Measurements from ENCODE around the gene PAPSS2.
A peak's percentile ranks its signal among the peaks of the same experiment; 100 is the strongest.

PAPSS2 gene

GRCh38 chr10:87661861-87662785 lies 2.4 kb downstream of the PAPSS2 start:
- H3K4me3 ChIP-seq (ENCODE audit: low read depth, low read length), result peak overlapping the region; percentile 96
- no peak for TF ChIP-seq CTCF (IDR thresholded peaks at IDR 0.05; ENCODE audit: low read depth, low read length)

DNA sequence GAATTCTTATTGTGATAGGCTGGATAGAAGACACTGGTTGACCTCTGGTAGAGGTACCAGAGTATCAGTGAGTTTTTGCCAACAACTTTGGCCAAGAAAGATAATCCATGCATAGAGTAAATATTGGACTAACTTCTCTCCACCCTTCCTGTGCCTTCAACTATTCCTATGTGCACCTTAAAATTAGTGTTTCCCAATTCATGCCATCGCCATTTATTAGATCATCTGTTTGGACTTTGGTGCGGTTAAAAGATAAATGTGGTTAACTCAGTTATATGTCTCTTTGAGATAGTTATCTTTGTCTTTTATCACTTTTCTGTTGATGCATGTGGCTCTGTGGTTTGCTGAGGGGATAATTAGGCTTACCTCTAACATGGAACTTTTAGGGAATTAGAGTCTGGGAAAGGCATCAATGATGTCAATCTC lies 4.6 kb downstream of the PAPSS2 start:
- TF ChIP-seq CTCF (IDR thresholded peaks at IDR 0.05; ENCODE audit: low read depth, low read length), result no peak
- H3K4me3 ChIP-seq (ENCODE audit: low read depth, low read length), result no peak overlapping the region

GRCh38 chr10:87667493-87667892 lies 7.8 kb downstream of the PAPSS2 start:
- TF ChIP-seq CTCF (IDR thresholded peaks at IDR 0.05; ENCODE audit: low read depth, low read length), result no peak
- H3K4me3 ChIP-seq (ENCODE audit: low read depth, low read length), result no peak overlapping the region

DNA sequence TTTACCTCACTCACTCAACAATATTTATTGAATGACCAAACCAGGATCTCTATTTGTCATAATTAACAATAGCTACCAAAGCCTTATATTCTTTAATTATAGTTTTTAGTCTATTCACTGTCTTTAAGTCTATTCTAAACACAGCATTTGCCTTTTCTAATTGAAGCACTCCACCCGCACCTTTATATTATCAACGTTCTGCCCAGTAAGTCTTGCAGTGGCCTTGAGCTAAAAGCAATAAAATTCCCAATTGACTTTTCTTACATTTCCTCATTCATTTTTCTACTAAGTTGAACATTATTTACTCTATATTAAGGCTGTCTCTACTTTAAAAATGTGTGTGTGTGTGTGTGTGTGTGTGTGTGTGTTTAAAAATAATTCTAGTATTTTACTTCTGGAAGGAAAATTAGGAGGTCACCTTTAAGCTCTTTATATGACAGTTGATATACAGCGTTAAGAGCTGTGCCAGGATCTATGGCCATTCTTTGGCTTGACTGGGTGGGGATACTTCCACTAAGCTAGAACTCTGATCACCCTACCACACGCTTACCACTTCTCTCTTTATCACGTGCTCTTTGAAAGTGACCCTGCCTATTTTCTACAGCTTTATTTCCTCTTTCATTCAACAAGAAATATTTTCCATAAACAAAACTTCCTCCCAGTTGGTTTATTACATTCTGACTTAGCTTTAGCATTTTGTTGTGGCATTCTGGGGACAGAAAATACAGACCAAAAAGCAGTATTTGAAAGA lies 8.8 kb downstream of the PAPSS2 start:
- TF ChIP-seq CTCF (IDR thresholded peaks at IDR 0.05; ENCODE audit: low read depth, low read length), result no peak
- no peak overlapping the region for H3K4me3 ChIP-seq (ENCODE audit: low read depth, low read length)

GRCh38 chr10:87669752-87670151 lies 10.1 kb downstream of the PAPSS2 start:
- no peak overlapping the region for H3K4me3 ChIP-seq (ENCODE audit: low read depth, low read length)
- no peak for TF ChIP-seq CTCF (IDR thresholded peaks at IDR 0.05; ENCODE audit: low read depth, low read length)

- no peak for TF ChIP-seq CTCF (IDR thresholded peaks at IDR 0.05; ENCODE audit: low read depth, low read length)
- no peak overlapping the region for H3K4me3 ChIP-seq (ENCODE audit: low read depth, low read length)
Observed at GRCh38 chr10:87670586-87670985, 10.9 kb downstream of the PAPSS2 start.

Measured in WI38 (cell line).